Endothelial cell of umbilical vein (primary cell): Measurements from ENCODE around the gene DMBX1. TPM values are rescaled to one million over a fixed set of nuclear protein-coding genes. Genes with fewer than 3 reads are reported as not detected.

Source experiments
- BruUV-seq: library from RNA; stranded (reverse); fragments of 400-500 nt; replicated peaks from 2 replicates; lab custom pipeline; 2021; lab: Mats Ljungman, UMichigan
- CTCF ChIA-PET: fragments of 300-600, 350-600 bp; sonication (Branson Sonifier 250); formaldehyde crosslinking; loops from one replicate; lab custom pipeline; 2021; ENCODE audit warnings: antibody characterized with exemption, inconsistent platforms; lab: Charles Lee
- POLR2A ChIA-PET: fragments of 300-600, 350-600 bp; sonication (Branson Sonifier 250); formaldehyde crosslinking; loops from one replicate; lab custom pipeline; 2021; ENCODE audit warnings: antibody characterized with exemption, inconsistent platforms; lab: Charles Lee
- DNase-seq: peaks from one replicate; pipeline ENCODE4 v3.0.0-alpha.2; 2011; ENCODE audit warnings: low read depth, low spot score
- FAIRE-seq: peaks from 2 replicates; lab custom pipeline; 2011; peaks lifted over from hg19 to GRCh38; lab: Jason Lieb, UNC
- H2AFZ ChIP-seq: 2 replicates; pipeline ENCODE4 v1.6.0; 2012; ENCODE audit warnings: low read depth, low read length, control low read depth, inconsistent platforms
- H3K27ac ChIP-seq: 2 replicates; pipeline ENCODE4 v1.5.1; 2011; ENCODE audit warnings: low read depth, mild to moderate bottlenecking, control low read depth, low read length, moderate library complexity; ENCODE audit not compliant: insufficient read depth
- H3K27me3 ChIP-seq, 2 experiments: 2 replicates each; pipeline versions ENCODE4 v1.6.0 to v1.6.1; 2011; ENCODE audit warnings: low read length in 2 of 2, mixed read lengths in 1 of 2; ENCODE audit not compliant: control insufficient read depth in 2 of 2, insufficient read depth in 2 of 2
- H3K36me3 ChIP-seq, 2 experiments: 2 replicates in 1 of 2; 3 replicates in 1 of 2; pipeline ENCODE4 v1.5.1; 2011; ENCODE audit warnings: low read length in 2 of 2, mild to moderate bottlenecking in 1 of 2, moderate library complexity in 1 of 2; ENCODE audit not compliant: control insufficient read depth in 2 of 2, insufficient read depth in 2 of 2; ENCODE audit errors: extremely low read depth in 1 of 2
- H3K4me1 ChIP-seq: 3 replicates; pipeline ENCODE4 v1.5.1; 2011; ENCODE audit warnings: mild to moderate bottlenecking, low read length; ENCODE audit not compliant: control insufficient read depth, insufficient read depth; ENCODE audit errors: extremely low read depth
- H3K4me2 ChIP-seq: 2 replicates; pipeline ENCODE4 v1.6.1; 2011; ENCODE audit warnings: low read length, control low read depth, mixed read lengths; ENCODE audit not compliant: insufficient read depth
- H3K4me3 ChIP-seq, 3 experiments: fragments of 200-600 bp in 1 of 3; sonication (generic), shearing (Covaris generic) in 1 of 3; replicated peaks in 1 of 3; 2 replicates each; pipeline ENCODE4 v1.5.1; 2011 to 2016; ENCODE audit warnings: control low read depth in 3 of 3, low read length in 3 of 3, mild to moderate bottlenecking in 2 of 3, inconsistent platforms in 1 of 3, low read depth in 1 of 3, moderate library complexity in 1 of 3; ENCODE audit not compliant: insufficient read depth in 1 of 3
- H3K79me2 ChIP-seq: 2 replicates; pipeline ENCODE4 v1.6.0; 2012; ENCODE audit warnings: low read length, inconsistent platforms; ENCODE audit not compliant: control insufficient read depth, insufficient read depth
- H3K9ac ChIP-seq: replicated peaks from 2 replicates; pipeline ENCODE3; 2011; ENCODE audit warnings: low read length, control low read depth; ENCODE audit not compliant: insufficient read depth; ENCODE audit errors: extremely low read depth
- H3K9me1 ChIP-seq: replicated peaks from 3 replicates; pipeline ENCODE4 v1.6.0; 2011; ENCODE audit warnings: mild to moderate bottlenecking, low read length; ENCODE audit not compliant: control insufficient read depth, insufficient read depth; ENCODE audit errors: extremely low read depth
- H3K9me3 ChIP-seq: replicated peaks from 2 replicates; pipeline ENCODE4 v1.5.1; 2012; ENCODE audit warnings: low read length, inconsistent platforms; ENCODE audit not compliant: control insufficient read depth, insufficient read depth
- H4K20me1 ChIP-seq: replicated peaks from 2 replicates; pipeline ENCODE3; 2011; ENCODE audit warnings: mild to moderate bottlenecking, low read length; ENCODE audit not compliant: control insufficient read depth, insufficient read depth; ENCODE audit errors: extremely low read depth
- EZH2 ChIP-seq: IDR thresholded peaks from 2 replicates; pipeline ENCODE4 v1.6.1; 2012; ENCODE audit warnings: borderline replicate concordance, low read depth, mild to moderate bottlenecking, moderate library complexity, low read length, inconsistent platforms; ENCODE audit not compliant: severe bottlenecking
- FOS ChIP-seq: IDR thresholded peaks from 2 replicates; pipeline ENCODE4 v1.6.1; 2011; ENCODE audit warnings: mild to moderate bottlenecking, low read length, moderate library complexity, borderline replicate concordance; ENCODE audit not compliant: insufficient read depth
- GATA2 ChIP-seq: IDR thresholded peaks from 2 replicates; pipeline ENCODE4 v1.7.0; 2011; ENCODE audit warnings: low read depth, mild to moderate bottlenecking, moderate library complexity, mixed read lengths, low read length; ENCODE audit not compliant: insufficient read length, insufficient read depth
- JUN ChIP-seq: IDR thresholded peaks from 2 replicates; pipeline ENCODE4 v1.6.1; 2011; ENCODE audit warnings: borderline replicate concordance, low read depth; ENCODE audit not compliant: insufficient read length, insufficient read depth
- MYC ChIP-seq: IDR thresholded peaks from one replicate; pipeline ENCODE4 v1.6.1; 2011; ENCODE audit warnings: mild to moderate bottlenecking, low read depth, low read length
- POLR2A ChIP-seq: IDR thresholded peaks from 2 replicates; pipeline ENCODE4 v1.6.1; 2012; ENCODE audit warnings: low read depth, mild to moderate bottlenecking, control low read depth, low read length
- POLR2AphosphoS5 ChIP-seq: IDR thresholded peaks from 2 replicates; pipeline ENCODE4 v1.6.1; 2012; ENCODE audit warnings: low read depth, mild to moderate bottlenecking, control low read depth, low read length, moderate library complexity; ENCODE audit not compliant: insufficient read depth
- dilution Hi-C: fragments of 300-500 bp; cut with MboI; formaldehyde crosslinking; loops from one replicate; pipeline ENCODE4 v1.15.0; 2019; ENCODE audit warnings: low sequenced_read_pairs; ENCODE audit not compliant: extremely low pct_ligation_motif_present
- intact Hi-C: fragments of 100-400 bp; cut with micrococcal nuclease; formaldehyde crosslinking; loops from one replicate; pipeline ENCODE4 v1.10.0; 2022
- polyA plus RNA-seq, 4 experiments: library from polyadenylated mRNA; depleted of rRNA in 3 of 4; stranded (reverse) in 3 of 4; unstranded in 1 of 4; fragments of >200 nt; gene quantifications; 2 replicates each; pipeline versions ENCODE4 v1.2.1 to v1.2.3, GENCODE V29; 2011 to 2012; ENCODE audit warnings: missing spikeins in 1 of 4
- total RNA-seq: library from RNA; stranded (reverse); gene quantifications from 2 replicates; pipeline ENCODE4 v1.2.3, GENCODE V29; 2021
- TF ChIP-seq, protein P1 (sequence below), 2 donors: IDR thresholded peaks; 1 replicate in 1 of 2; 2 replicates in 1 of 2; pipeline ENCODE4 v1.5.1; 2011; ENCODE audit warnings: low read length in 2 of 2, mild to moderate bottlenecking in 2 of 2, moderate library complexity in 2 of 2, control low read depth in 1 of 2, inconsistent platforms in 1 of 2, low read depth in 1 of 2; ENCODE audit not compliant: insufficient read depth in 1 of 2; ENCODE audit errors: extremely low read depth in 1 of 2
- TF ChIP-seq, protein P2 (sequence below): IDR thresholded peaks from 2 replicates; pipeline ENCODE4 v1.6.1; 2011; ENCODE audit not compliant: insufficient read depth, insufficient read length

Gene DMBX1
- total and polyA plus RNA-seq, 2 donors (not counting 3 experiments of a cell fraction or from before 2014, with no cell fraction given): not detected

DNA sequence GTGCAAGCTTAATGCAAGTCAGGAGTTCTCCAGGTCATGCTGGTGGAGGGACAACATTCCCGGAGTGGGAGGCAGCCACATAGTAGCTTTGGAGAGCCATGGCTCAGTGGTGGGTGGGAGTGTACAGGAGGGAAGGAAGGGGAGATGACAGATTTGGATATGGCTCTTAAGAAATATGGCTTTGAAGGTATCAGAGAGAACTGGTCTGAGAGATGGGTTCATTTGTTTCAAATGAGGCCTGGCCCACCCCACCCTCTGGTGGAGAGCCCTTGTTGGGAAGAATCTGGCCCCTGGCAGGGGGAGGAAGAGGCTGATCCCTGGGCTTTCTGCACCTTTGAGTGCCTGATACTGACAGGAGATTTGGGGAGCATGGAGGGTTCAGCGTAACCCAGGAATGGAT lies 6.1 kb downstream of the DMBX1 start:
- no peak for FAIRE-seq
- no TSS peak for BruUV-seq

More for the DNA sequence above, 6.1 kb downstream of the DMBX1 start:
- TF ChIP-seq POLR2A (no peak), EZH2 (no peak), GATA2 (no peak), POLR2AphosphoS5 (no peak), MYC (no peak), JUN (no peak), FOS (no peak)
- TF ChIP-seq, protein P1, sequence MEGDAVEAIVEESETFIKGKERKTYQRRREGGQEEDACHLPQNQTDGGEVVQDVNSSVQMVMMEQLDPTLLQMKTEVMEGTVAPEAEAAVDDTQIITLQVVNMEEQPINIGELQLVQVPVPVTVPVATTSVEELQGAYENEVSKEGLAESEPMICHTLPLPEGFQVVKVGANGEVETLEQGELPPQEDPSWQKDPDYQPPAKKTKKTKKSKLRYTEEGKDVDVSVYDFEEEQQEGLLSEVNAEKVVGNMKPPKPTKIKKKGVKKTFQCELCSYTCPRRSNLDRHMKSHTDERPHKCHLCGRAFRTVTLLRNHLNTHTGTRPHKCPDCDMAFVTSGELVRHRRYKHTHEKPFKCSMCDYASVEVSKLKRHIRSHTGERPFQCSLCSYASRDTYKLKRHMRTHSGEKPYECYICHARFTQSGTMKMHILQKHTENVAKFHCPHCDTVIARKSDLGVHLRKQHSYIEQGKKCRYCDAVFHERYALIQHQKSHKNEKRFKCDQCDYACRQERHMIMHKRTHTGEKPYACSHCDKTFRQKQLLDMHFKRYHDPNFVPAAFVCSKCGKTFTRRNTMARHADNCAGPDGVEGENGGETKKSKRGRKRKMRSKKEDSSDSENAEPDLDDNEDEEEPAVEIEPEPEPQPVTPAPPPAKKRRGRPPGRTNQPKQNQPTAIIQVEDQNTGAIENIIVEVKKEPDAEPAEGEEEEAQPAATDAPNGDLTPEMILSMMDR (IDR thresholded peaks at IDR 0.05; ENCODE audit: extremely low read depth in 1 of 2, insufficient read depth in 1 of 2, low read depth in 1 of 2, low read length in 2 of 2): no peak
- TF ChIP-seq, protein P2, sequence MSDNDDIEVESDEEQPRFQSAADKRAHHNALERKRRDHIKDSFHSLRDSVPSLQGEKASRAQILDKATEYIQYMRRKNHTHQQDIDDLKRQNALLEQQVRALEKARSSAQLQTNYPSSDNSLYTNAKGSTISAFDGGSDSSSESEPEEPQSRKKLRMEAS: no peak
- intact Hi-C loops: no loop called here
- no peak overlapping the region for H3K4me3 ChIP-seq
- no peaks in the 10 kb centered on the region for H3K9me1 ChIP-seq
- H3K9ac ChIP-seq: no peak overlapping the region
- no peaks in the 10 kb centered on the region for H3K36me3 ChIP-seq
- no peak overlapping the region for H2AFZ ChIP-seq
- H3K9me3 ChIP-seq: no peaks in the 10 kb centered on the region
- no peaks in the 10 kb centered on the region for H3K4me1 ChIP-seq
- H4K20me1 ChIP-seq: no peaks in the 10 kb centered on the region
- peaks cover 50 to 64% of the 10 kb centered on the region in 2 experiments for H3K27me3 ChIP-seq
- H3K79me2 ChIP-seq: no peaks in the 10 kb centered on the region
- ChIA-PET CTCF (interaction anchor here (1.1 to 1.7 kb wide), 4 partner anchors 11 to 49 kb away, joined by 3 to 4 read pairs (median 3); no protein-coding TSS in a partner anchor), POLR2A (no interaction called here)
- DNase-seq: no peak
- H3K27ac ChIP-seq: no peak overlapping the region
- no peak overlapping the region for H3K4me2 ChIP-seq
- dilution Hi-C loops: loop anchor here (10.0 kb wide), 1 partner anchor 61 kb away; no protein-coding TSS in a partner anchor
